AG20443 (cell line): ENCODE measurements around the gene DRD3.

ENCODE experiments used
- DNase-seq: peaks from one replicate; pipeline ENCODE4 v3.0.0; 2012; ENCODE audit warnings: low spot score, mixed read lengths

DRD3 gene

DNA sequence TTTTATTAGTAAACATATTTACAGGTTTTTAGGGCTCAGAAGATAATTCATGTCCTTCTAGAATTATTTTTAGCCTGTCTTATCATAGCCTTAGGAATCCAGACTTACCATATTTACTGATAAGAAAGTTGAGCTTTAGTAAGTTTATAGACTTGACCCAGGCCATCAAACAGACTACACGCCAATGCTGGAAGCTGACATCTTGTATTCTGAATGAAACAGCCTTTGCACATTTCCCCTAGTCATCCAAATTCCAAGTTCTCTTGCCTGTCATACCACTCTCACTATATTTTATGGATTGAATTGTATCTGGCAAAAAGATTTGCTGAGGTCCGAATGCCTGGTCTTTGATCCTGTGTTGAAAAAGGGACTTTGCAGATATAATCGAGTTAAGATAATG lies 58.6 kb downstream of the DRD3 start:
- DNase-seq = no peak

DNA sequence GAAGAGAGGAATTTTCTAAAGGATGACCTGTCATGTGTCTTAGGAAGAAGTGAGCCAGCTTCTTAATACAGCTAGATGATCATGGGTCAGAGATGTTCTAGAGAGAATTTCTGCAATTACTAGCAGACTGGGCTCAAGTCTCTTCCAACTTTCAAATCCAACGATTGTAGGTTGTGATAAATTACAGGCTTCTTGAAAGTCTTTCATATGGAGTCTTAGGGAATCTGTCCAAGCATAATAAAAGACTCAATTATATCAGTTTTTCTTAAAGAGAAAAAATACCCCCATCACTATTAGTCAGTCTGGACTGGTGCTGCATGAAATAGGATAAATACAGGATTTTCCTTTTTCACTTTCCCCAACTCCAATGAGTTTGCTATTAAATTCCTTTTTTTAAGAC lies 59.1 kb downstream of the DRD3 start:
- no peak for DNase-seq

DNA sequence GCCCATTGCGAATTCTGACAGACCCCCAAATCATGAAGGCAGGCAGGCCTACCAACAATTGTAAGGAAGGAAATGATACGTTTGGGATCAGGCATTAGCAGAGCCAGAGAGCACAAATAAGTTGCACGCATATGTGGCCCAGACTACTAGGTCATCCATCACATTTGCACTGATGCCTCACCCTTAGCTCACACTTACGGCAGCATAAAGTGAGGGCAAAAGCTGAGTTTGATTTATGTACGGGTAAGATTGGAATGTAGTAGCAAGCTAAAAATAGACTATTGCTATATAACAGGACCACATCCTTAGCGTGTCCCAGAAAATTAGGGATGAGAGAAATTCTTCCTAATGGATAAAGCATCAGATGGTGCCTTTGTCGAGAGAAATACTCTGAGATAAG lies 63.7 kb downstream of the DRD3 start:
- peak; percentile 14 for DNase-seq

DNA sequence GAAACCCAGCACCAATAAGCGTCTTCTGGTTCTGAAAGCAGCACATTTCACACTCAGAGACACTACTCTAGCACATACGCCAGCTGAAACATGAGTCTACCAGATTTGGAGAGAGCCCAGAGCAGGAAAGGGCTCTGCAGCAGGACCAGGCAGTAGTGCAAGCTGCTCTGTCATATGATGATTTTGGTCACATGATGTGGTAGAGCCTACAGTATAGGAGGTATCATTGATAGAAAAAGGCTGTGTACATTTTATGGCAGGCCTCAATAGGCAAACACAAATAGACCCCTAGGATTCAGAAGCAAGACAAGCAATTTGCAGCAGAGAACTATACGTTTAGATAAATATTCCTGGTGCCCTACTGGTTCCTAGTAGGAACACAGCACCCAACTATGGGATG lies 64.1 kb downstream of the DRD3 start:
- DNase-seq = no peak

DNA sequence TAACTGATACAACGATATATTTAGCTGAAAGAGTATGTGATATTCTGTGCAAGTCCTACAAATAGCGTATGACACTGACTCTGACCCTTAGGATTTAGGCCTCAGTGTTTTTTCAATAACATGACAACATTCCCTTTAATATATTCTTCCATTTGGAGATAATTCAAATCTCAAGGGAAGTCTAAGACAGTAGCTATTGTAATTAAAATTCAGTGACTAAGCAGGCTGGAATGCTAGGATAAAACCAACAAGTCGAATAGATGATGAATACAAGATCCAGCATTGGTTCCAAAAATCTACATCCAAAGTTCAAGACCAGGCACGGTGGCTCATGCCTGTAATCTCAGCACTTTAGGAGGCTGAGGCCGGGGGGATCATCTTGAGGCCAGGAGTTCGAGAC lies 66.2 kb downstream of the DRD3 start:
- DNase-seq = peak; percentile 15

DNA sequence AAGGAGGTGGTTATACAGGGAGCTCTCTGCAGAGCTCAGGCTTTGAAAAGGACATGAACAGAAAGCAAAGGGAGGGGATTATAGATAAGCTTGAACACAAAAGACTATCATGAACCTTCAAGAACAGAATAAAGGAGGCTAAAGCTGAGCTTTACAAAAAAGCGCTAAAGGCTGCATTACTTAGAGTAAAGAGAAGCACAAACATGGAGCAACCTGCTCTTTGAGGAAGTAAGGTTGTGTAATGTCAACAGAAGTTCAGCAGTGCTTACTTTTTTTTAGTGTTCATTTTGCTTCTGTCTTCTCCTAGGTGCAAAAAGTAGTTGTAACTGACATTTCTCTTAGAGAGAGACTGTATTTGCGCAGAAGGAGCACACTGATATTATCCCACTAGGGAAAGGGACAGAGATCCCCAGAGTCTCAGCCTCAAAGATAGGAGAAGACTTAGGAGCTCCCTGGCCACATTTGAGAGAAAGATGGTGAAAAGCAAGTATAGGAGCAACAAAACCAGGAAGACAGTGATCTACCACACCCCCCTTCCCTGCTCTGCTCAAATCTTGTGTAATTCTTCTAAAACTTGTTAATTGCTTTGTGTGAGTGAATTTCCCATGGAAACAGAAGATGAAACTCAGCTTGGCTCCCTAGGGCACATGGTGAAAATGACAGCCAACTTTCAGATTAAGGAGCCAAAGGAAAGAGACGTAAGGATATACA lies 67.6 kb downstream of the DRD3 start:
- no peak for DNase-seq

DNA sequence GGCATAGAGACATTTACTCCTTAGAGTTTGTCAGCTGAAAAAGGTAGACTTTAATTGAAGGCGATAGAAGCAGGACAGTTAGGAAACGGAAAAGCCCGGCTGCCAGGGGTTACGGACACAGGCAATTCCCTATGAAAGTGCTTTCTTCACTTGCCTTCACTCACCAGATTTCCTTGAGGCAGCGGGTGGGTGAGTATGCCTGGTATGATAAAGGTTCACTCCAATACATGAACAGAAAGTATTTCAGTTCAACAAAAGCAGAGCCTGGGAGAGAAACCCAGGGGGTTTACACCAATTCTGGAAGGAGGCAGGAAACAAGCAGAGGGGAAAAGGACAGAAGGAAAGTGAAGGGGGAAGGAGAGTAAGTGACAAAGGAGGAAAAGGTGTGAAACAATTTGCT lies 68.4 kb downstream of the DRD3 start:
- DNase-seq = no peak

DNA sequence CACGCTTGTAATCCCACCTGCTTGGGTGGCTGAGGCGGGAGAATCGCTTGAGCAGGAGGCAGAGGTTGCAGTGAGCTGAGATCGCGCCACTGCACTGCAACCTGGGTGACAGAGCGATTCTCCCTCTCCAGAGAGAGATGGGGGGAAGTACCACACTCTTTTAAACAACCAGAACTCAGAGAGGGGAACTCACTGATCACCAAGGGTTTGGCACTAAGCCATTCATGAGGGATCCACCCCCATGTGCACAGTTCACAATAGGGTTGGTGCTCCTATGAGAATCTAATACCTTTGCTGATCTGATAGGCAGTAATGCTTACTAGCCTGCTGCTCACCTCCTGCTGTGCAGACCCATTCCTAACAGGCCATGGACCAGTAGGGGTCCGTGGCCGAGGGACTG lies 70.7 kb downstream of the DRD3 start:
- no peak for DNase-seq

DNA sequence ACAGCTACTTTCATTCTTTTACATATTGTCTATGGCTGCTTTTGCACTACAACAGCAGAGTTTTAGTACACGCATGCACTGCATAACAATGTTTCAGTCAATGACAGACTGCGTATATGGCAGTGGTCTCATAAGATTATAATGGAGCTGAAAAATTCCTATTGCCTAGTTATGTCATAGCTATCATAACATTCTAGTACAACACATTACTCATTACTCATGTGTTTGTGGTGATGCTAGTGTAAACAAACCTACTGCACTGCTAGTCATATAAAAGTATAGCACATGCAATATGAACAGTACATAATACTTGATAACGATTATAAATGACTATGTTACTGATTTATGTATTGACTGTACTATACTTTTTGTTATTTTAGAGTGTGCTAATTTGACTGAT lies 74.4 kb downstream of the DRD3 start:
- no peak for DNase-seq

DNA sequence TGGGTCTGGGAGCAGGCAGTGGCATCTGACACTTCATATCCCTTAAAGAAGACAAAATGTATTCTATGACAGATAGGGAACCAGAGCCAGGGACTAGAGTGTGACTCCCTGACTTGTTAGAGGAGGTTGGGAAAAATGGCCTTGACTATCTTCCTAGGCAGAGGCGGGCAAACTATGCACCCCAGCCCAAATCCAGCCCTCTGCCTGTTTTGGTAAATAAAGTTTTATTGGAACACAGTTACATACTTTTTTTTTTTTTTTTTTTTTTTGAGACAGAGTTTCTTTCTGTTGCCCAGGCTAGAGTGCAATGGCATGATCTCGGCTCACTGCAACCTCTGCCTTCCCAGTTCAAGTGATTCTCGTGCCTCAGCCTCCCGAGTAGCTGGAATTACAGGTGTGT lies 75.0 kb downstream of the DRD3 start:
- no peak for DNase-seq

DNA sequence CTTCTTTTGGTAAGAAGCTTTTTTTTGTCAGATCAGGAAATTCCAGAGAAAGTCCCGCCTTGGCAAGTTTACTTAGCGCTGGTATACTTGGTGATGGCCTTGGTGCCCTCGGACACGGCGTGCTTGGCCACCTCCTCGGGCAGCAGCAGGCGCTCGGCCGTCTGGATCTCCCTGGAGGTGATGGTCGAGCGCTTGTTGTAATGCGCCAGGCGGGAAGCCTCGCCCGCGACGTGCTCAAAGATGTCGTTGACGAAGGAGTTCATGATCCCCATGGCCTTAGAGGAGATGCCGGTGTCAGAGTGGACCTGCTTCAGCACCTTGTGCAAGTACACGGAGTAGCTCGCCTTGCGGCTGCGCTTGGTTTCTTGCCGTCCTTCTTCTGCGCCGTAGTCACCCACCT lies 75.7 kb downstream of the DRD3 start:
- DNase-seq = no peak

DNA sequence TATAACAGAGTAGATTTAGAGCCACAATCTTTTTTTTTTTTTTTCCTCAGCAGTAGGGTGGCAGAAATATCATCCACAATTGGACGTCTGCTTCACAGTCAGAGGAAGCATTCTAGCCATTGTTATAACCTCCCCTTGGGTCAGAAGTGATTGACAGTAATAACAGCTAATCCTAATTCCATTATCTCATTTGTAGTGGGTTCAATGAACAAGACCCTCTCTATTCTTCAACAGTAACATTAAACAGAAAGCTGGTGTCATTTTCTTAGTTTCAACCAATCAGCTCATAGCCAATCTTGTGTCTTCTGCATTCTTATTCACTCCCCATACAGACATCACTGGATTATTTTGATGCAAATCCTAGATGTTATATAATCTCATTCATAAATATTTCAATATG lies 77.8 kb downstream of the DRD3 start:
- DNase-seq = no peak

DNA sequence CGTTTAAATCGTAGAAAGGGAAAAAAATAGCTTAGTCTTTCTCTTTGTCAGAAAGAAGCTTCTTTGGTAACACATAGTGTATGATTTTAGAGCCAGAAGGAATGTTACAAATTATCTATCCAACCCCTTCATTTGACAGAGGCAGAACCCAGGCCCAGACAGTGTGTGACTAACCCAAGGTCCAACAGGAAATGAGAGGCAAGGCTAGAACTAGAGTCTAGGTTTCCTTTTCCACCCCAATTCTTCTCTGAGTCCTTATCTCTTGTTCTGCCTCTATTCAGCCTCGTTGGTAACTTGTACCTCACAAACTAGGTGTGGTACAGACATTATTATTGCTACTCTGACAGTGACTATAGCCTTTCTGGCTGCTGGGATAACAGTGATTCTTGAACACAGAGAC lies 83.1 kb downstream of the DRD3 start:
- no peak for DNase-seq

DNA sequence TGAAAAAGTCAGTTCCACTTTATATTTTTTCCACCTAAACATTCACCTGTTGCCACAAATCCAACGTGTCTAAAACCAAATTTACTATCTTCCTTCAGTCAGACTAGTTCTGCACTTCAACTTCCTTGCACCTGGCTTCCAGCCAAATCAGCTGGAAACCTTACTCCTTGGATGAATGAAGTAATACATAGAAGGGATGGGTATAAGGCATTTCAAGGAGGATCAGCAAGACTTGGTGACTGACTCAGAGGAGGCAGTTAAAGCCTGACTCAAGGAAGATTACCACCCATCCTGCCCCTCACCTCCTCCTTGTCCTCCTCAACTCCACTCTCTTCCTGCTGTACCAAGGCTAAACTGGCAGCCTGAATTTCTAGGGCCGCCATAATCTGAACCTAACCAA lies 85.3 kb downstream of the DRD3 start:
- DNase-seq = peak; percentile 80

DNA sequence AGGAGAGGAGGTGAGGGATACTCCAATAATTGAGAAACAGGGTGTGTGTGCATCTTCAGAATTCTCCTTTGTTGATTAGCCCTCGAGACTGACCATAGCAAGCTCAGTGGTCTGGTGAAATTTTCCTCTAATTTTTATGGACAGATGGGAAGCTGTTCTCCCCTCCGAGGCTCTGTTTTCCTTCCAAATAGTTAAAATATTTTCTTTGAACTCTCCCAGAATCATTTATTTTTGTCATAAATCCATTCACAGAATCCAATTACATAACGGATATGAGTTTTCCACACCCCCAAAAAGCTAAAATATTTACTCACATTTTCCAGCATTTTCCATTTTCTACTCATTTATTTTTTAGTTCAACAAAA lies 85.9 kb downstream of the DRD3 start:
- DNase-seq = peak; percentile 30

DNA sequence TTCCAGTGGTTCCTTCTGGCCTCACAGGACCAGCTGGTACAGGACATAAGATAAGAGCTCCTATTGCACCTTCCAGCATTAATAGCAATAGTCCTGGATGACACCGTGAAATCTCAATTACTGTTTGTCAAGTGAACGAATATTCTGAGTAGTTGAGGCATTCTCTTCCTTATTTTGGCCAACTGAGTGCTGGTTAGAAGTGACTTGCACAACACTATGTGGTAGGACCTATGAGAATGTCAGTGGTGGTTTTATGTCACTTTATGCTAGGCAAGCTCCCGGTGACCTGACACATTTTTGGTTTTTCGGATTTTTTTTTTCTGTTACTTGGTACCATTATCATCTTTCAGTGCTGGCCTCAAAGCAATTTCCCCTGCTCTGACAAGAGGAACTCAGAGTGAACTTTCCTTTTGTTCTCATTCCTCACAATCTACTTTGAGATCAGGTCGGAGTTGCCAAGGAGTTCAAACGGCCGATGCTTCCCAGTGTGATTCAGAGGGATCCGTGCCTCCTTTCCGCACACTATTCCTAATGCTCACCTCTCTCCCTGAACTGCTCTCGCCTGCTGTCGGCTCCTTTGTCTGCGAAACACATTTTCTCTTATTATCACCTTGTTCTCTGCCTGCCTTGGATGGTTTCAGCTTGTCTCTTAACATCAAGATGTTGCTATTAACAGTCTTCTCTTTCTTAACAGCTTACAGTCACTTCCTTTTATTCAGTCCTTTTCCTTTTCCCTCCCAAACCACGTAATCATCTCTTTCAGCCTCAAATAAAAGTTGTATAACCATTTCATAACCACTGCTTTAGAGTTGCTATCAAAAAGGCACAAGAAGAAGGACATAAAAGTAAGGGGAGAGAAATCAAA lies 86.5 kb downstream of the DRD3 start:
- peak; percentile 33 for DNase-seq

DNA sequence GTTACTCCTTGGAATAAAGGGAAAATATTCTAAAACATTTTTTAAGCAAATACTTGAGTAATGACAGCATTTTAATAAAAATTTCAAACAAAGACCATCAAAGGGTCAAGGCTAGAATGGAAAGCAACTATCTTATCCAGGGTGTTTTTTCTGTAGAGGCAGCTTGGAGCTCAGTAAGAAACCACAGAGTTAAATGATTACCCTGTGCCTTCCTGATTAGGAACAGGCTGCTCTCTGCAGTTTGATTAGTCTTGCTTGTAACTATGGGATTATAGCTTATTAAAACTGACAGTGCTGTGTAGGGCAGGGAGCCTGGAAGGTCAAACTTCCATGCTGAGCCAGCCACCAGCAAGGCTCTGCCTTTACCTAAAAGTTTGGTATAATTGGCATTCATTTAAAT lies 89.2 kb downstream of the DRD3 start:
- no peak for DNase-seq

DNA sequence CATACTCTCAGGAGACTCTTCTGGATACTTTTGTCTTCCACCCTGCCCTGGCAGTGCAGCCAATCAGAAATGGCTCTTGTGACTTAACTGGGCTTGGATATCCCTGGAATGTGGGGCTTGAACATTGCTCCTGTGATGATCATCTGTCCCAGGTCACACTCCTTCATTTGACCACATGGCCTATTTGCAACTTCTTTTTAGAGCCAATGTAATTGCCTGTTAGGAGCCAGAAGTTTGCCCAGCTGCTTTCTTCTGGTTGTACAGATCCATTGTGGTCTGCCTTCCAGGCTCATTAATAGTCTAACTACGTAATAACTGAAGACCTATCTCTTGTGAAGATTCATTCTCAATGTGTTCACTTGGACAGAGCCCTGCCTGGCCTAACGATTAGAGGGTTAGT lies 92.5 kb downstream of the DRD3 start:
- no peak for DNase-seq

DNA sequence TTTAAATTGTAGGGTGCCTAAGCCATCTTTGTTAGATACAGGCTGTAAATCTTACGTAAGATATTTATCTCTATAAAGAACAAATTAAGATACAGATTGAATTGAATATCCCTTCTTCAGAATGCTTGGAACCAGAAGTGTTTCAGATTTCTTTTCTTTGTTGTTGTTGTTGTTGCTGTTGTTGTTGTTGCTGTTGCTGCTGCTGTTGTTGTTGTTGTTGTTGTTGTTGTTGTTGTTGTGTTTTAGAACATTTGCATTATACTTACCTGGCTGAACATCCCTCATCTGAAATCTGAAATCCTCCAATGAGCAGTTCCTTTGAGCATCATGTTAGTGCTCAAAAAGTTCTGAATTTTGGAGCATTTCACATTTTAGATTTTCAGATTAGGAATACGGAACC lies 95.7 kb downstream of the DRD3 start:
- DNase-seq = no peak

DNA sequence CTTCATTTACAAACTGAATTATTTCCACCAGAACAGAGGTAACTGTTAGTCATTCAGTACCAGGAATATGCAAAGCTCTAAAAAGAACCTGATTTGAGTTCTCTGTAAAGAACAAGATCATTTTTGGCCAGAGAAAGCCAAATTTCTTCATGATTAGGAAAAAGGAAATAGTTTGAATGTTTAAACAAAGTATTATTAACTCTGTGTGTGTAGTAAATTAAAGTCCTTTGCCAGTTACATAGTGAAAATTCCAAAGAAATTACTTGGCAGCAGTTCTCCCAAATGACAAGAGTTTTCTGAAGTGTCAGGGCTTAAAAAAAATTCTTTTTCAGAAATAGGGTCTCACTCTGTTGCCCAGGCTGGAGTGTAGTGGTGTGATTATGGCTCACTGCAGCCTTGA lies 97.8 kb downstream of the DRD3 start:
- peak; percentile 27 for DNase-seq

DNA sequence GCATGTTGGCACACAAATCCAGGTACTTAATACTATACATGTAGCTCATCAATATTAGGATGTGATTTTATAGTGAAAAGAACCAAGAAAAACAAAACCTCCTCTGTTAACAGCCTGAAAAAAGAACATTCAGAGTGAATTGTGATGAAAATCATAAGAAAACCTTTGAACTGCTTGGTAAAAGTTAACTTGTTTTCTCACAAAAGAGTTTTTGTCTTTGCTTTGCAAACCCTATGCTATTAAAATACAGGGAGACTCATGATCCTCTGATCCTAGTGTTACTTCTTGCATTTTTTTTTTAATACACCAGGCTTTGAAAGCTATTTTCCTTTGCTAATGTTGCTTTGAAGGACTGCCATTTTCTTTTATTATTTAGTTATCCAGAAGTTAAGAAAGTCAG lies 98.7 kb downstream of the DRD3 start:
- DNase-seq = no peak

DNA sequence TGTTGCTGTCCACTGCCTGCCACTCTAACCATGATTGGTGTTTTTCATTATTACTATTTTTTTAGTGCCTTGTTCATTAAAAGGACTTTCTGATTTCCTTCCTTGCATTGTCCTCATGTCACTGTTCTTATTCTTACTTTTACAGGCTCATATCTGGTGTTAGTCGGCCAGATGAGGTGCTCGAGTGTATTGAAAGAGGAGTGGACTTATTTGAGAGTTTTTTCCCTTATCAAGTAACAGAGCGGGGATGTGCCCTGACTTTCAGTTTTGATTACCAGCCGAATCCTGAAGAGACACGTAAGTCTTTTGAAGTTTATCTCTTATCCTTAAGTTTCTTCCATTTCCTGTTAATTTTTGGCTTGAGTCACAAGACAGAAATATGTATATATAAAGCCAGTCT lies 99.1 kb downstream of the DRD3 start:
- no peak for DNase-seq

DNA sequence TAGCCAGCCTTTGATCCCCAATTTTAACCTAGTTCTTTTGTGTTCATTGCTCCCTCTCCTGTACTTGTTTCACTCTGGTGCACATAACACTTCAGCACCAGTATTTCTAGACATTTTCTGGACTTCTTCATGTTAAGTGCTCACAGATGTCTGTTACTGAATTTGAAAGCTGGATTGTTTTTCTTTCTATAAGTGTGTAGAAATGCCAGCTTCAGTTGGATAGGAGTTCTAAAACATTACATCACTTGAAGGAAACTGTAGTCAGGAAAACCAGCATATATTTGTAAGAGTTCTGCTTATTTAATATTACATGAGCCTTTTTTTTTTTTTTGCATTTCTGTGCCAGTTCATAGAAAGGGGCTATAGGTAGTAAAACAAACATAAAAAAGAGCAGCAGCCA lies 100.7 kb downstream of the DRD3 start:
- DNase-seq = peak; percentile 10
